Measurements from ENCODE around the gene KRTAP20-4.

KRTAP20-4 gene

DNA sequence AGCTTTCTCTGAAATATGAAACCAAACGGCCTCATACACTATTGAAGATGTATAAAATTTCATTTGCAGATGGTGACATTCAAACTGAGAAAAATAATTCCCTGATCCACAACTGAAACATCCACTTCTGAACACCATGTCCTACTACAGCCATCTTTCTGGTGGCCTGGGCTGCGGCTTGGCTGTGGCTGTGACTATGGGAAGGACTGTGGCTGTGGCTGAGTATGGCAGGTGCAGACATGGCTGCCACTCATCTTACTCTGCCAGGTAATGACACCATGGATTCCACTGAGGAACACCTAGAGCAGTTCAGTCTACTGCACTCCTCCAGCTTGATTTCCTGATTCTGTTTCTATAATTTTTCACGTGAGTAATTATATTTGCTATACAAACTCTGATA lies at the start of gene KRTAP20-4:
Gene KRTAP20-4, plus strand, starts transcription at position 106 of the 400 bp plus-strand sequence.
- no peak for DNase-seq

DNA sequence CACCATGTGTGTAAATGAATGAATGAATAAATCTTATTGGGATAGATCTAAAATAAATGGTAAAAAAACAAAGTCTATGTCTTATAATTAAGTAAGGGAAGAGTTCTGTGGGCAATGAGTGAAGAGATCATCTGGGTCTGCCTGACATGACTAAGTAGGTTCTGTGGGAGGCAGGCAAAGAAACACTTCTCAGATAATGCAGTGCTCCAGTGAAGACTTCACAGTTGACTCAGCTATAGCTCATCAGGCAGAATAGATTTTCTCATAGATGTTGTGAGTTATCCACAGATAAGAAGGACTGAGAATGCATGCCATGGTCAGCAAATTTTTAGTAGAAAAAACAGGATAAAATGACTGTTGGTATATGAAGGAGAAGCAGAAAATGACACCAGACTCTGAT lies 42.7 kb upstream of the KRTAP20-4 start:
- no peak for DNase-seq

DNA sequence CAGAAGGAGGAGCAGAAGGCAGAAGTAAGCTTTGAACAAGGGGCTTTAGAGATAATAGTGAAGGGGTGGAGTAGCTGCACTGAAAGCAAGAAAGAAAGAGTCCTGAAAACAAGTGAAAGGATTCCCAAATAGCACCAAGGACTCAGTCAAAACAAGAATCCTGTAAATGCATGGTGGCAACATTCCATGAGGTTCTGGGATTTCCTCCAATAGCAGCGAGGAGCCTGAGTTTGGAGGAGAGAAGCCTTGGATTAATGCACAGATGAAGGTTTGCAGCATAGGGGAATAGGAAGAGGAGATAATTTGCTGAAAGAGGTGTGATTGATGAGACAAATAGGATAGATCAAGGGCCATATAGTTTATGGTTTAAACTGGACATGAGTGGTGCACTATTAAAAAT lies 41.1 kb upstream of the KRTAP20-4 start:
- no peak for DNase-seq

DNA sequence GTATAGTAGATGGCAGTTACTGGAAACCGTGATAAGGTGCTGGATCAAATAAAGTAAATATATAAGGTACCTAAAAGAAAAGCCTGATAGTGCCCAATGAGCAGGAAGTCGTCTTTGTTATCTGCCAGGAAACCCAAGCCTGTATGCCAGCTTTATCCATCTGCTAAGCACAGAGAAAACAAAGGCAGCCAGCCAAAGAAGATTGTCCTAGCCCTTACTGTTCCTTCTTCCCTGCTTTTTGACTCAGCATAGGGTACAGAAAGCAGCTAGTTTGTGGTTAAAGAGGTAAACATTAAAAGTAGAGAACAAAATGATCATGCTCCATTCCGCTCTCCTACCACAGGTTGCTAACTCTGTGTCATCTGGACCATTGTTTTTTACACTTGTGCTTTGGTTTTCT lies 40.3 kb upstream of the KRTAP20-4 start:
- no peak for DNase-seq

DNA sequence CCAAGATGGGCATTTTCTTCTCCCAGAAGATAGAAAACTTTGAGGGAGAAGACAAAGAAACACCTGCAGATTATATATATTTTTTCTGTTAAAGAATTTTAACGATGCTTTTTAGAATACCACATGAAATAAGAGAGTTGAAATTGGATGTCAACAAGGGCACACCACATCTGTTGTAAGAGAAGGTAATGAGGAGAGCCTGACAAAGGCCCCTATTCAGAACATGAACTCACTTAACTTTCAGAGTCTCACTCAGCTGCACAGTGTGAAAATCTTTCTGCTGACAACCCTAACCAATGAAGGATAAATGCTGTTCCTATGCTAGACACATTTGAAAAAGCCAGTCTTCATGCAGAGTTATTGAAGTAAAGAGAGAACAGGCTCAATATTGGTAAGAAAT lies 37.6 kb upstream of the KRTAP20-4 start:
- no peak for DNase-seq

DNA sequence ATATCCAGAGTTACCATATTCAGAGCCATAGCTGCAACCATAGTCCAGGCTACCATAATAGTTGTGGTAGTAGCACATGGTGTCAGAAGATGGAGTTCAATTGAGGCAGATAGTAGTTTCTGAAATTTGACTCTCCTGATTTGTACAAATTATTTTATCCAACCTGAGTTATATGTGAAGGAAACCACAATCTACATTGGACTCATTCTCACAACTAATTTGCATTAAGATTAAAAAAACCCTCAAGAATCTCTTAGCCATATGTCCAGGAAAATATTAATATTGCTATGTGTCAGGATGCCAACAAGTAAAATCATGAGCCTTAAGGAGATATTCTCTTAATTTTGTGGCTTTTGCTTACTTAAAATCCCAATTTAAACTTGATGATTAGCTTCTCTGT lies 30.1 kb upstream of the KRTAP20-4 start, which contains the start of gene KRTAP22-2:
Gene KRTAP22-2, minus strand, starts transcription at position 101 of the 400 bp plus-strand sequence.
- no peak for DNase-seq

DNA sequence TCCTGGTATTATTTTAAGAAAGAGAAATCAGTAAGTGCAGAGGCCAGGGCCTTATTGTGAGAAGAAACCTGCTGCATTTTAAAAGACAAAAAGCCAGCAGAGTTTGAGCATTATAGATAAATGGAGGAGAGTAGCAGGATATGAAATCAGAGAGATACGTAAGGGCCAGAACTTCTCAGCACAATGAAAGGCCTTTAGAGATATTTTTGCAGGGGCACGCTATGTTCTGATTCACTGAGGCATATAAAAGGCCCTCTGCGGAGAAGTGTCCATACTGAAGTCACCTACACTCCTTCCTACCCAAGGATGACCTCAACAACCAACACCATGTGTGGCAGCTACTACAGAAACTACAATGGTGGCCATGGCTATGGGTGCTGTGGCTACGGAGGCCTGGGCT lies 28.3 kb upstream of the KRTAP20-4 start, which contains the start of gene KRTAP6-3:
Gene KRTAP6-3, plus strand, starts transcription at position 301 of the 400 bp plus-strand sequence. Its CDS starts 6 bp downstream, at position 307.
- no peak for DNase-seq

DNA sequence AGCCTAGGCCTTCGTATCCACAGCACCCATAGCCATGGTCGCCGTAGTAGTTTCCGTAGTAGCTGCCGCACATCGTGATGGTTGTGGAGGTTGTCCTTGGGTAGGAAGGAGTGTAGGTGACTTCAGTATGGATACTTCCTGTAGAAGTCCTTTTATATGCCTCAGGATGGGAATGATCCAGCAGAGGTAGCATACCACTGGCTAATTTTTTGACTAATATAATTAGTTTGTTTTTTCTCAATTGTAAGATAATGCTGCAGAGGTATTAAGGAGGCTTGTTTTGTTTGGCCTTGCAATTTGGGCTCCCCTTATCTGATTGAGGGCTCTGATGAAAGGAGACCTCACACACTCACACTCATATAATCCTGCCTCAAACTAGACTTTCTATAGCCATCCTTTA lies 21.6 kb upstream of the KRTAP20-4 start, which contains the start of gene KRTAP6-2:
Gene KRTAP6-2, minus strand, starts transcription at position 101 of the 400 bp plus-strand sequence. Its CDS starts 28 bp downstream, at position 73.
- no peak for DNase-seq

DNA sequence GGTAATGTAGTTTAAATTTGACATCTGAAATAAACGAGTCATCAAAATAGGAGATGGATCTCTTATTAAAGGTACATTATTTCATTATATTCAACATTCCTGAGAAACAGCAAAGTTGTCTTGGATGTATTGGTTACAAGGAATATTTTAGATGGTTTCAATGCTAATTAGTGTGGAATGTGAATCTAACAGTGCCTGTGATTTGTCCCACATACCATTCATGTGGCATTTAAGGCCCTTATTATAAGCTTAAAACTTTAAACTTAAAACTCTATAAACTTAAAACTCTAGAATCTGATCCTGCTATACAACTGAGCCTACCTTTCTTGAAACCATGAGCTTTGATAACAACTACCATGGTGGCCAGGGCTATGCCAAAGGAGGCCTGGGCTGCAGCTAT lies 19.6 kb upstream of the KRTAP20-4 start, which contains the start of gene KRTAP22-1:
Gene KRTAP22-1, plus strand, starts transcription at position 301 of the 400 bp plus-strand sequence.
- DNase-seq: no peak

DNA sequence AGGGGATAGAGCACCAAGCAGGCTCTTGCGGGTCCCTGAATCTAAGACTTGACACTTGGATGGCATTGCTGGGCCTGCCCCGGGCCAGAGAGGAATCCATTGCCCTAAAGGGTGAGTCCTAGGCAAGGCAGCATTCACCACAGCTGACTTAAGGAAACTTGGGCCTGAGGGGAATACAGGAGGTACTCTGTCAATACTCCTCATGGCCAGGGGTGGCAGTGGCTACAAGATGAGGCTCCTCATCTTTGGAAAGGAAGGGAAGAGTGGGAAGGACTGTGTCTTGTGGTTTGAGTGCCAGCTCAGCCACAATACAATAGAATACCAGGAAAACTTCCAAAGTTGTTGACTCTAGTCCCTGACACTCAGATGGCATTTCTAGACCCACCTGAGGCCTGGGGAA lies 14.5 kb upstream of the KRTAP20-4 start:
- no peak for DNase-seq

DNA sequence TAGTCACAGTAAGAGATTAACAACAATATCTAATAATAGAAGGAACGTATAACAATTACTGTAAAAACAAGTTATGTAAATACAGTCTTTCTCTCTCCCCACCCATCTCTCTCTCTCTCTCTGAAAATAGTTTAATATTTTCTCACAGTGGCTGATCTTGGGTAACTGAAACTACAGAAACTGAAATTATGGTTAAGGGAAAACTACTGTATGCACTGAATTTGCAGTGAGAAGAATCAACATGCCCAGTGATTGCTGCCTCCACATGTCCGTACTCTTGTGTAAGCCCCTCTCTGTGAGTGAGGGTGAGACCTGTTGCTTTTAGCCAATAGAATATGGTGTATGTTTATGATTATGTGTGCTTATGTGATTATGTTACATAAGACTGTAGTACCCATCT lies 8.3 kb upstream of the KRTAP20-4 start:
- no peak for DNase-seq

DNA sequence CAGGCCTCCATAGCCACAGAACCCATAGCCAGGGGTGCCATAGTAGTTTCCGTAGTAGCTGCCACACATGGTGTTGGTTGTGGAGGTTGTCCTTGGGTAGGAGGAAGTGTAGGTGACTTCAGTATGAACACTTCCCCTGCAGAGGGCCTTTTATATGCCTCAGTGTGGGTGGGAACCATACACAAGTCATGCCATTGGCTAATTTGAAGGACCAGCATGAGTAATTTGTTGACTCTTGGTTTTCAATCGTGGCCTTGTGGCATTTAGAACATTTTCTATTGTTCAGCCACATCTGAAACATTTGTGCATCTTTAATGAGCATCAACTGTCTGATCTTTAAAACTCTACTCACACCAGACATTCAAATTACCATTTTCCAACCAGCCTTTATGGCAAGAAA lies 6.6 kb upstream of the KRTAP20-4 start, which contains the start of gene KRTAP6-1:
Gene KRTAP6-1, minus strand, starts transcription at position 95 of the 400 bp plus-strand sequence. Its CDS starts 26 bp downstream, at position 69.
- no peak for DNase-seq

DNA sequence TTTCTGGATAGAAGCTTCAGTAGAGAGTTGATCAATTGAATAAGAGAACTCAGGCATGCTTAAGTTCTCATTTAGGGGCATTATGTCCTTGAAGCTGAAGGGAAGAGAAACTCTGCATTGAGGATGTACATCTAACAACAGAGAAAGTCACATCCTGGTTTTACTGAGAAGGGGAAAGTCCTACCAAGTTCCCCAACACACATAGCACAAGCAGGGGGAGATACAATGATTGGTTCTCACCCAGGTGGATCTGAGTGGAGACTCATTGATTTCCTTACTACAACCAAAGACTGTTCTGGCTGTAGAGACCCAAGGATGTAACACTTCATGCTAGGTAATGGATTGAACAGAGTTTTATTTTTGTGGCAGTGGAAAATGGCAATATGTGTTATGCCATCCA lies 5.2 kb upstream of the KRTAP20-4 start:
- DNase-seq: no peak

DNA sequence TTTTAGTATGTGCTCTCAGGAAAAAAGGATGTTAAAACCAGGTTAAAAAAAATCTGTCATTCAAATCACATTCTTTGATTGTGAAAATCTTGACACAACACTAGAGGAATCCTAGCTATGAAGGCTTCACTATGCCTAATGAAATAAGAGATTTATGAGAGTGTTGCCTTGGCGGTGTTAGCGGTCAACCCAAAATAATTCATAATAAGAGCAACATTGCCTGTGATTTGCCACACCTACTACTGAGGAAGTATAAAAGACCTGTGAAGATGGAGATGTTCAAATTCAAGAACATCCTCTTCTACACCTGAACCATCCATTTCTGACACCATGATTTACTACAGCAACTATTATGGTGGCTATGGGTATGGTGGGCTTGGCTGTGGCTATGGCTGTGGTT lies 4.3 kb upstream of the KRTAP20-4 start, which contains the start of gene KRTAP20-1:
Gene KRTAP20-1, plus strand, starts transcription at position 301 of the 400 bp plus-strand sequence. Its CDS starts 30 bp downstream, at position 331.
- DNase-seq: no peak

DNA sequence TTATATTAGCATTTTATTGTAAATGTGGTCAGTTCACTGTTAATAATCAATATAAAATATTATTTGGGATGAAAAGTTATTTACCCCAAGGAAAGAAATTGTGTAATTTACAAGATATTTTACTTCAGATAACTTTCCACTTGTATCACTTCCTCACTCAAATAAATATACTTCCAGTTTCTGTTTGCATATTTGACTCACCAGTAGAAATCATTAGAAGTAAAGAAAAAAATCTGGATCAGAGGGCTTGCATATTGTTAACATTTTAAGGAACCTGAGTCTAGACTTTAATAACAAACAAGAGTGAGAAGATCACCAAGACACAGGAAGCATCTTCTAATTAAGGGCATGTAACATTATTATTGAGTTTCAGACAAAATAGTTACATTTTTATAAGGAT lies 347 bp upstream of the KRTAP20-4 start:
- DNase-seq: no peak

DNA sequence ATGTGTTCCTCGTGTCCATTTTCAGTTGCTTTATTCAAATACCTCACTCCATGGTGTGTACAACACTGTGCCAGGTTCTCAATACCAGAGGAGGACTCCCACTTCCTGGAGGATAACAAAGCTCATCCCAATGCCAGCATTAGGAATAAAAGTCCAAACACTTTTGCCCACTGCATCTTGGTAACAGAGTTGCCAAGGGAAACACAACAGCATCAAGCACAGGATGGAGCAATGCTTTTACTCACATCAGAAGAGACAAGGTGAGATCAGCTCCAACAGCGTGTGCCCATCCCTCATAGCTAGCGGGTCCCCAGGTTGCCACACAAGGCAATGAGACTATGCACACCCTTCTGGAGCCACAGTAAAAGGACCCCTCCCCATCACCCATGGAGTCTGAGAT lies 2.9 kb downstream of the KRTAP20-4 start:
- DNase-seq: no peak

DNA sequence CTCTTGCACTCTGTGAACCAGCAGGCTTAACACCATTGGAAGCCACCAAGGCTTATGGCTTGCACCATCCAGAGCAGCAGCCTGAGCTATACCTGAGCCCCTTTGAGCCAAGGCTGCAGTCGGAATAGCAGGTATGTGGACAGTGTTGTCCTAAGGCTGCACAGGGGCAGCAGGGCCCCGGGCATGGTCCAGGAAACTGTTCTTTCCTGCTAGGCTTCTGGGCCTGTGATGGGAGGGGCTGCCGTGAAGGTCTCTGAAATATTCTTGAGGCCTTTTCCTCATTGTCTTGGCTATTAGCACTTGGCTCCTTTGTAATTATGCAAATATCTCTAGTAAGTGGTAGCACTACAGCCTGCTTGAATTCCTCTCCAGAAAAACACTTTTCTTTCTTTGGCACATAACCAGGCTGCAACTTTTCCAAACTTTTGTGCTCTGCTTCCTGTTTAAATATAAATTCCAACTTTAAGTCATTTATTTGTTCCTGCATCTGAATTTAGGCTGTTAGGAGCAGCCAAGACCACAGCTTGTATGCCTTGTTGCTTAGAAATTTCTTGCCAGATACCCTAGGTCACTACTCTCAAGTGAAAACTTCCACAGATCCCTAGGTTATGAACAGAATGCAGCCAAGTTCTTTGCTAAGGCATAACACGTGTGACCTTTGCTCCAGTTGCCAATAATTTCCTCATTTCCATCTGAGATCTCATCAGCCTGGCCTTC lies 5.2 kb downstream of the KRTAP20-4 start:
- DNase-seq: no peak

DNA sequence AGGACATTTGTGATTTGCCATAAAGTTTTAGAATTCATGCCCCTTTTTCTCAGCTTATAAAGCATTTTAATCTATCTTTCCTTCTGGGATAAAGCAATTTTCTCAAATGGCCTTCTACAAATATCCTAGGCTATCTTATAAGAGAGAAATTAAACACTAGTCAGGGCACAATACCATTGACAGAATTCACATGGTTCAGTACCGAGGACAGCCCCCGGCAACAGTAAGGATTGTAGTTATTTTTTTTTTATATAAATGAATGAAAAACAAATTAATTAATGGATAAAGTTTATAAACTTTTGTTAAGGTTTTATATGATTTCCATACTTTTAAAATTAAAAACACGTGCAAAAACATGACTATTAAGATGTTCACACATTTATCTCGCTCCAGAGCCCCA lies 7.7 kb downstream of the KRTAP20-4 start:
- no peak for DNase-seq

DNA sequence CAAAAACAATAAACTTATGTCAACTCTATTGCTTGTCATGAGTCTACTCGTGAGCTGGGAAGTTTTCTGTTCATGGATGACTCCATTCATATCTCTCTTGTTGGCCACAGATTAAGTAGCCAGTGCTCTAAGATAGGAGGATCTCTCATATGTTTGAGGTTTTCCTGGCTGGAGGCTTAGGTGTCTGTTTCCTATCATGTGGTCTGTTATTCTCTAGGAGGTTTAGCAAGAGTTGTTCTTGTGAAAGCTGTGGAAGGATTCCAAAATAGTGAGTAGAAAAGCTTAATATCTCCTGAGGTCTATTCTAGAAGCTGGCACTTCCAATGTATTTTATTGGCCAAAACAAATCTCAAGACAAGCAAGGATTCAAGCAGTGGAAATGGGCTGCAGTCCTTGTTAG lies 8.8 kb downstream of the KRTAP20-4 start:
- DNase-seq: no peak

DNA sequence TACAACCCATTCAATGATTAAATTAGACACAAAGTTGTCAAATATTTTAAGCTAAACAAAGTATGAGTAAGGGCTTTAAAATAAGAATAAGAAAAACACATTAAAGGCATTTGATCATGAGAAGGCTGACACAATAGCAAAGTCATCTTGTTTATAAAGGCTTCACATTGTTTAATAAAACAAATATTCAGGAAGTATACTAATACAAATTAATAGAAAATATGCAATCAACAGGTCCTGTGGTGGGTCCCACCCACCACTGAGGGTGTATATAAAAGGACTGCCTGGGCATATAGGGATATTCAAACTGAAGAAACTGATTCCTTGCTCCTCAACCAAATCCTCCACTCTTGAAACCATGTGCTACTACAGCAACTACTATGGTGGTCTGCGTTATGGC lies 14.5 kb downstream of the KRTAP20-4 start, which contains the start of gene KRTAP20-2:
Gene KRTAP20-2, plus strand, starts transcription at position 301 of the 400 bp plus-strand sequence. Its CDS starts 58 bp downstream, at position 359.
- DNase-seq: no peak

DNA sequence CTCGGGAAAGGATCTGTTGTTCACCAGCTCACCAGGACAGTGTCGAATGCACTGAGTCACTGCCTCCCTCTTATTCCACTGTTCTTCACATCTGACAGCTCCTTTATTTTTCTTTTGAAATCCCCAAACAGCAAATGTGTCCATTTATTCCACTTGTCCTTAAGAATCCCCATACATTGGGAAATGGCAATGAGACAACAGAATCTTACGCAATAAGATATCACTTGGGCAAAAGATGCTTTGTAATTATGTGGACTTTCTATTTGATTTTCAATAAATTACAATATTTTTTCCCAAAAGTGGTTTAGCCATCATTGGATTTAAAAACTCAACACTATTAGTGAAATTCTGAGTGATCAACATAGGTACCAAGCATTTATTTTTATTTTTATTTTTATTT lies 18.3 kb downstream of the KRTAP20-4 start:
- DNase-seq: no peak

DNA sequence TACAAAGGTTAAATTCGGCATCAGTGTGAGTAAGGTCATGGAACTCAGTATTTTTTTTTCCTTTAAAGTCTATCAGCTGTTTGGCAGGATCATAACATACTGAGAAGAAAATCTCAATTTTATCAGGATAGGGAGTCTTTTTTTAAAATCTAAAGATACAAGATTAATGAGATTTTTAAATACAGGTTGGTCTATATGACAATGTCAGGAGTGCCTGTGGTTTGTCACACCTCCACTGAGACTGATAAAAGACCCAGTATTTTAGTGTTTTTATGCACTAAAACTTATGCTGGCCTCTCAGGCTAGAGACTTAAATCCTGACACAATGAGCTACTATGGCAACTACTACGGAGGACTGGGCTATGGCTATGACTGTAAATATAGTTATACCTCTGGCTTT lies 22.1 kb downstream of the KRTAP20-4 start, which contains the start of gene KRTAP20-3:
Gene KRTAP20-3, plus strand, starts transcription at position 301 of the 400 bp plus-strand sequence.
- DNase-seq: no peak

DNA sequence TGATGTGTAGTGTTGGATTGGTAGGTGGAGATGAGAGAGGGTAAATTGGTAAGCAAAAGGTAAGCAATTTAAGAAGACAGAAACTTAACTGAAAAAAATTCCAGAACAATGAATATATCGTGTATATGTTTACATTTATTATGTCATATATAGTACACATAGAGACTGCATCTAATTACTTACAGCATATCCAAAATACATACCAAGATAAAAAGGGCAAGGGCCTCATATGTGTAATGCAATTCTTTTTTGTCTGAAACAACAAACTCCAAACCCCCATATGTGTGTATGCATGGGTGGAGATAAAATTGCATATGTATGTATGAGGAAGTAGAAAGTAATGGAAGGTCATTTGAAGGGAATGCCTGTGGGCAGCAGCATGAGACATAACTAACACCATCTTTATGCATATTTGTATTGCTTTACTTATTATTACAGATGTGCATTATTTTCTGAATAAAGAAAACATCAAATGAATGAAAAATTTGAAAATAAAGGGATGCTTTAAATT lies 26.5 kb downstream of the KRTAP20-4 start:
- no peak for DNase-seq

DNA sequence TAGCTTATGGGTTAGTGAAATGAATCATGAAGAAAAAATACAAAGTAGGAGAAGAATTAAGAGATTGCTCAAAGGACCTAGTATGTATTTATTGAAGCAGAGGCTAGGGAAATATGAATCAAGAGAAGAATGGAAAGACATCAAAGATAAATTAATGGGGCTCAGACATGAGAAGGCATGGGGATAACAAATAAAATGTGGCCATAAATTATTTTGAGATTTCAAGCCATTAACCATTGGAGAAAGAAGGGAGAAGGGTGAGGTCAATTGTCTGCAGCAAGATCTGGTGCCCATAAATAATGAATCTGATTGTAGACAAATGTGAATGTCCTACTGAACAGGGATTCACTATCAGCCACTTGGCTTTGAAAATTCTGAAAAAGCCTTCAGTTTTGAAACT lies 32.5 kb downstream of the KRTAP20-4 start:
- DNase-seq: no peak
